Loucy (cell line): Measurements from ENCODE around the gene PHAX.
"Not testable (repeated sequence)": the region's sequence is repeated elsewhere in the genome, so short reads cannot be mapped to it uniquely, and the experiment has no call there.

ENCODE experiments used
- CTCF ChIP-seq: fragments of 200-600 bp; sonication (generic); conservative IDR thresholded peaks from 2 replicates; pipeline ENCODE4 v1.5.1; 2014; ENCODE audit warnings: mild to moderate bottlenecking, antibody characterized with exemption, low read length
- EZH2phosphoT487 ChIP-seq: fragments of 200-600 bp; IDR thresholded peaks from 2 replicates; pipeline ENCODE4 v1.6.1; 2018; ENCODE audit warnings: antibody characterized with exemption, mild to moderate bottlenecking, moderate library complexity, borderline replicate concordance

DNA sequence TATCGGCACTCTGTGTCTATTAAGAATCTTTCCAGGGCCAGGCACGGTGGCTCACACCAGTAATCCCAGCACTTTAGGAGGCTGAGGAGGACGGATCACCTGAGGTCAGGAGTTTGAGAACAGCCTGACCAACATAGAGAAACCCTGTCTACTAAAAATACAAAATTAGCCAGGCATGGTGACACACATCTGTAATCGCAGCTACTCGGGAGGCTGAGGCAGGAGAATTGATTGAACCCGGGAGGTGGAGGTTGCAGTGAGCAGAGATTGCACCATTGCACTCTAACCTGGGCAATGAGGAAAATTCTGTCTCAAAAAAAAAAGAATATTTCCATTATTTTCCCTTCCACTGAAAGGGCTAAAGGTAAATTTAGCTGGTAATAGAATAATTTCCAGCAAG, 49.0 kb downstream of the PHAX start:
- TF ChIP-seq CTCF, EZH2phosphoT487: not testable (repeated sequence)
